Calu3 (cell line): Measurements from ENCODE around the gene KCNMB1. TPM values are rescaled to one million over a fixed set of nuclear protein-coding genes. Genes with fewer than 3 reads are reported as not detected.

Source experiments
- BruUV-seq: library from RNA; stranded (reverse); fragments of 400-500 nt; replicated peaks from 2 replicates; lab custom pipeline; 2021; lab: Mats Ljungman, UMichigan
- CTCF ChIA-PET: fragments of 300-600 bp; sonication (Branson Sonifier 250); formaldehyde crosslinking; loops from one replicate; lab custom pipeline; 2022; ENCODE audit warnings: antibody characterized with exemption; lab: Charles Lee
- DNase-seq: peaks from one replicate; pipeline ENCODE4 v3.0.0; 2022
- H3K27ac Mint-ChIP-seq: one replicate; pipeline ENCODE4 v1.8.0; 2022; ENCODE audit warnings: mixed read lengths; ENCODE audit not compliant: unreplicated experiment
- H3K27me3 Mint-ChIP-seq: one replicate; pipeline ENCODE4 v1.8.0; 2022; ENCODE audit warnings: mixed read lengths; ENCODE audit not compliant: unreplicated experiment
- H3K36me3 Mint-ChIP-seq: one replicate; pipeline ENCODE4 v1.8.0; 2022; ENCODE audit warnings: mild to moderate bottlenecking, moderate library complexity, mixed read lengths; ENCODE audit not compliant: insufficient read depth, unreplicated experiment
- H3K4me1 Mint-ChIP-seq: one replicate; pipeline ENCODE4 v1.8.0; 2022; ENCODE audit warnings: mild to moderate bottlenecking, low read depth, mixed read lengths; ENCODE audit not compliant: unreplicated experiment
- H3K4me3 Mint-ChIP-seq: one replicate; pipeline ENCODE4 v1.8.0; 2022; ENCODE audit warnings: mild to moderate bottlenecking, low read depth, moderate library complexity, mixed read lengths; ENCODE audit not compliant: unreplicated experiment
- H3K9me3 Mint-ChIP-seq: one replicate; pipeline ENCODE4 v1.8.0; 2022; ENCODE audit warnings: low read depth, mixed read lengths; ENCODE audit not compliant: unreplicated experiment
- intact Hi-C: fragments of 100-400 bp; cut with micrococcal nuclease; formaldehyde crosslinking; loops from one replicate; pipeline ENCODE4 v1.10.0; 2022; ENCODE audit not compliant: unreplicated experiment
- total RNA-seq: library from RNA; stranded (reverse); gene quantifications from 2 replicates; pipeline ENCODE4 v1.2.3, GENCODE V29; 2022
- TF ChIP-seq, protein P1 (sequence below): fragments of 200-600 bp; IDR thresholded peaks from one replicate; pipeline ENCODE4 v1.8.0; 2022; ENCODE audit warnings: antibody characterized with exemption; ENCODE audit not compliant: unreplicated experiment

Gene KCNMB1
- total RNA-seq, 1 experiment from 2014 or later, result not detected

GRCh38 chr5:170342153-170342725 lies 46.9 kb downstream of the KCNMB1 start:
- no peaks in the 10 kb centered on the region for H3K9me3 Mint-ChIP-seq
- no TSS peak for BruUV-seq
- H3K4me3 Mint-ChIP-seq, result no peak overlapping the region
- CTCF ChIA-PET, result no interaction called here
- DNase-seq, result no peak
- TF ChIP-seq, protein P1, sequence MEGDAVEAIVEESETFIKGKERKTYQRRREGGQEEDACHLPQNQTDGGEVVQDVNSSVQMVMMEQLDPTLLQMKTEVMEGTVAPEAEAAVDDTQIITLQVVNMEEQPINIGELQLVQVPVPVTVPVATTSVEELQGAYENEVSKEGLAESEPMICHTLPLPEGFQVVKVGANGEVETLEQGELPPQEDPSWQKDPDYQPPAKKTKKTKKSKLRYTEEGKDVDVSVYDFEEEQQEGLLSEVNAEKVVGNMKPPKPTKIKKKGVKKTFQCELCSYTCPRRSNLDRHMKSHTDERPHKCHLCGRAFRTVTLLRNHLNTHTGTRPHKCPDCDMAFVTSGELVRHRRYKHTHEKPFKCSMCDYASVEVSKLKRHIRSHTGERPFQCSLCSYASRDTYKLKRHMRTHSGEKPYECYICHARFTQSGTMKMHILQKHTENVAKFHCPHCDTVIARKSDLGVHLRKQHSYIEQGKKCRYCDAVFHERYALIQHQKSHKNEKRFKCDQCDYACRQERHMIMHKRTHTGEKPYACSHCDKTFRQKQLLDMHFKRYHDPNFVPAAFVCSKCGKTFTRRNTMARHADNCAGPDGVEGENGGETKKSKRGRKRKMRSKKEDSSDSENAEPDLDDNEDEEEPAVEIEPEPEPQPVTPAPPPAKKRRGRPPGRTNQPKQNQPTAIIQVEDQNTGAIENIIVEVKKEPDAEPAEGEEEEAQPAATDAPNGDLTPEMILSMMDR, result no peak
- H3K36me3 Mint-ChIP-seq, result no peaks in the 10 kb centered on the region
- intact Hi-C loops, result no loop called here
- no peaks in the 10 kb centered on the region for H3K4me1 Mint-ChIP-seq
- H3K27me3 Mint-ChIP-seq, result peaks cover 66% of the 10 kb centered on the region
- H3K27ac Mint-ChIP-seq, result no peak overlapping the region

DNA sequence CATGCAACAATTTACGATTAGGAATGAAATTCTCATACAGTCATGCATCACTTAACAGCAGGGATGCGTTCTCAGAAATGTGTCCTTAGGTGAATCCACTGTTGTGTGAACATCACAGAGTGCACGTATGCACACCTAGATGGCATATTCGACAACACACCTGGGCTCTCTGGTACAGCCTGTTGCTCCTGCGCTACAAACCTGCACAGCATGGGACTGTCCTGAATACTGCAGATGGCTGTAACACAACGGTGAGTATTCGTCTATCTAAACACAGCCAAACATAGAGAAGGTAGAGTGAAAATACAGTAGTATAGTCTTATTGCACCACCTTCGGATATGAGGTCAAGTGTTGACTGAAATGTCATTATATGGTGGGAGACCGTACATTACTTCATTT lies 47.6 kb downstream of the KCNMB1 start:
- TF ChIP-seq, protein P1, result no peak
- Mint-ChIP-seq H3K27ac (no peak overlapping the region), H3K9me3 (no peaks in the 10 kb centered on the region), H3K4me1 (no peaks in the 10 kb centered on the region), H3K27me3 (peaks cover 66% of the 10 kb centered on the region), H3K36me3 (no peaks in the 10 kb centered on the region), H3K4me3 (no peak overlapping the region)
- CTCF ChIA-PET, result no interaction called here
- DNase-seq, result no peak
- intact Hi-C loops, result no loop called here
- BruUV-seq, result no TSS peak

DNA sequence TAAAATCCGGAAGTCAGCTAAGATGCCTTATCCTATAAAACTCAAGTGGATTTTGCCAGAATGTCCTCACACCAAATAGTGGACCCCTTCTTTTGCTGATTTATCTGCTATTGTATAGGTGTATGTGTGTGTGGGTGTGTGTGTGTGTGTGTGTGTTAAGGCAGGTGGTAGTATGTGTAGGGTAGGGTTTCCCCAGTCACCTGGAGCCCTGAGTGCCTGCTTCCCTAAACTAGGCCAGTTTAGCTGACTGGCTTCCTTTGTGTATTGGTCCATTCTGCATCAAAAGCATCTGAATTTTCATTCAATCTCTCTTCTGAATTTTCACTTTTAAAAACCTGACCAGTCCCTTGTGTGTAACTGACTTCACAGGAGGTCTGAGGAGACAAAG lies 49.4 kb downstream of the KCNMB1 start:
- intact Hi-C loops, result loop anchor here (1.0 to 5.0 kb wide), 2 partner anchors 72 to 113 kb away; no protein-coding TSS in a partner anchor
- no peaks in the 10 kb centered on the region for H3K4me1 Mint-ChIP-seq
- H3K4me3 Mint-ChIP-seq, result no peak overlapping the region
- H3K27me3 Mint-ChIP-seq, result peaks cover 60% of the 10 kb centered on the region
- CTCF ChIA-PET, result interaction anchor here (1.7 kb wide), 2 partner anchors 9 to 113 kb away, joined by 7 to 26 read pairs; no protein-coding TSS in a partner anchor
- TF ChIP-seq, protein P1, result no peak
- H3K9me3 Mint-ChIP-seq, result no peaks in the 10 kb centered on the region
- no peak for DNase-seq
- no peak overlapping the region for H3K27ac Mint-ChIP-seq
- no peaks in the 10 kb centered on the region for H3K36me3 Mint-ChIP-seq
- no TSS peak for BruUV-seq

DNA sequence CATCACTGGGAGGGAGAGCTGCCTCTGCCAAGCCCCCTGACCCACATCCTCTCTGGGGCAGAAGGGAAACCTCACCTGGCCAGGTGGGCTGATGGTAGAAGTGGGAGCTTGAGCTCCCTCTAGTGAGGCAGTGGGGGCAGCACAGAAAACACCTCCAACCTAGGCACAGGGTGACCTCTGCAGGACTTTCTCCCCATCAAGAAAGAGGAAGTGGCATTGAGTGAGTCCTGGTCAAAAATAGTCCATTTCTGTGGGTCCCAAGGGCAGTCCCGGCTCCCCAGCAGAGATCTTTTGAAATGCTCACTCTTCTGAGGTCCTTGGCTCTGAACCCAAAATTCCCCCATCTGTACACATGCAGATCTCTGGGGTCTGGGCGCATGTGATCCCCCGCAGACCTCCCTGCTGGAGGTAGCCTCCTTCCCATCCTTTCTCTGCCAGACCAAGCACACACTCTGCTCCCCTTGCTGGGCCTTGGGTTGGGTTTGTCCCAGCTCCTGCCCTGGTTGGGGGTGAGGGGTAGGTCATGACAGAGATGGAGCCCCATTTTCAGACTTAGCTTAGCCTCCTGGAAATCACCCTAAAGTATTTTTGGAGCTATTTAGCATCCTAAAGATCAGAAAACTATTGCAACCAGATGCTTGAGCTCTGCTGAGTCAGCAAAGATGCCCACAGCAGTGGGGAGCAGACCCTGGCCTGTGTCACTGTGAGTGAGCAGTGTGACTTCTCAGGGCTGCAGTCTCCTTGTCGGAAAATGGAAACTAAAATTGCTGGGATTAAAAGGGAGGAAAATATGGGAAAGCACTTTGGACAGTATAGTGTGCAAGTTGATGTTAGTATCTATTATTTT lies 50.0 kb downstream of the KCNMB1 start:
- H3K27me3 Mint-ChIP-seq, result peaks cover 60% of the 10 kb centered on the region
- H3K36me3 Mint-ChIP-seq, result no peaks in the 10 kb centered on the region
- DNase-seq, result peak; percentile 44
- no peak overlapping the region for H3K27ac Mint-ChIP-seq
- intact Hi-C loops, result loop anchor here (1.0 to 5.0 kb wide), 2 partner anchors 72 to 113 kb away; no protein-coding TSS in a partner anchor
- CTCF ChIA-PET, result interaction anchor here (0.7 to 1.7 kb wide), 8 partner anchors 8 to 119 kb away, joined by 3 to 26 read pairs (median 4); no protein-coding TSS in a partner anchor
- no TSS peak for BruUV-seq
- H3K4me1 Mint-ChIP-seq, result no peaks in the 10 kb centered on the region
- no peaks in the 10 kb centered on the region for H3K9me3 Mint-ChIP-seq
- no peak overlapping the region for H3K4me3 Mint-ChIP-seq
- TF ChIP-seq, protein P1, result peak; percentile 73
